ENCODE results near the gene THSD4. TPM values are rescaled to one million over a fixed set of nuclear protein-coding genes. Genes with fewer than 3 reads are reported as not detected.

THSD4 gene
- total RNA-seq, 1 experiment from 2014 or later = 65.4 TPM

DNA sequence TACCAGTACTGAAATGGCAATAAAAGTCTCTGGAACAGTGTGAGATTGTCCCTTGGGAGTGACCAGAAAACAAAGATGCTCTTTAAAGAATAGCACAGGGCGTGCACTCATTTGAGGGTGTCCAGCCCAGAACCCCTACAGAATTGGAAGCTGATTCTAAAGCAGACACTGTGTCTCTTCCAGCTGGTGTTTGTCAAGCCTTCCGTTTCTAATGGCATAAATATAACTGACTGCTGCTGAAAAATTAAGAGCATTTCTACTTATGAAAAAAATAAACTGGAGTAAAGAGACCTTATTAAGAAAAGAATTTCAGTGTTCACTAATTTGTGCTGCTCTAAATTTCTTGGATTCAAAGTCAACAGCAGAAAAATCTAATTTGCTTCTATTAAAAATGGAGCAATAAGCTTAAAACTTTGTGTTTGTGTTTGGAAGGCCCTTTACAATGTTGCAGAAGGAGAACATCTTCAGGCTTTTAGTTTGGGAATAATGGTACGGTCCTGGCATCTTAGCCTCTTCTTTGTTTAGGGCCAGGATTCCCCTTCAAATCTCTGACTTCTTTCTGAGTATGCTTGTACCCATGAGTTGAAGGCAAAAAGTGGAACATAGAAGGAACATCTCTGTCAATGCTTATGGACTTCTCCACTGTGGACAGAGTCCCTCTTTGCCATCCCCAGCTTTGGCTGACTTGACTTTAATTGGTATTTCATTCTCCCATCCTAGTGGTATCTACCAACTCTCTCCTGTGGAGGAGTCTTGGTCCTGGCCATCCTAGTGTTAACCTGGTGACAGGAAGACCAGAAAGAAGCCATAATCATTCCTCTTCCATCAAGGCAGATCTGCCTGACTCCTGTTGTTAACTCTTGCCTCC, 65.9 kb downstream of the THSD4 start:
- POLR2A ChIA-PET = no interaction called here
- DNase-seq (ENCODE audit: low read depth, low spot score) (no peak), ATAC-seq (no peak)
- CTCF ChIA-PET = no interaction called here
- Histone ChIP-seq H3K27ac (ENCODE audit: low read length) (no peak overlapping the region), H3K27me3 (ENCODE audit: control insufficient read depth, insufficient read depth, low read length) (no peaks in the 10 kb centered on the region), H3K4me1 (ENCODE audit: control insufficient read depth, insufficient read depth, low read length) (no peaks in the 10 kb centered on the region), H3K9me3 (ENCODE audit: control insufficient read depth, insufficient read depth, low read depth, low read length) (no peaks in the 10 kb centered on the region), H3K36me3 (ENCODE audit: control insufficient read depth, insufficient read depth, low read length) (no peaks in the 10 kb centered on the region), H3K4me3 (ENCODE audit: low read depth in 2 of 2, low read length in 2 of 2) (no peak overlapping the region)
- BruUV-seq (replicated peaks) = no TSS peak
- intact Hi-C loops (cut with micrococcal nuclease; ENCODE audit: unreplicated experiment) (no loop called here), in situ Hi-C loops (cut with HindIII; ENCODE audit: low pct_unique_long_range_greater_than_20kb, low sequenced_read_pairs) (no loop called here)
- TF ChIP-seq POLR2AphosphoS5 (IDR thresholded peaks at IDR 0.05; ENCODE audit: low read depth, low read length) = no peak
- TF ChIP-seq TCF7L2 (IDR thresholded peaks at IDR 0.05; ENCODE audit: low read depth, low read length) = no peak
- TF ChIP-seq, protein P1, sequence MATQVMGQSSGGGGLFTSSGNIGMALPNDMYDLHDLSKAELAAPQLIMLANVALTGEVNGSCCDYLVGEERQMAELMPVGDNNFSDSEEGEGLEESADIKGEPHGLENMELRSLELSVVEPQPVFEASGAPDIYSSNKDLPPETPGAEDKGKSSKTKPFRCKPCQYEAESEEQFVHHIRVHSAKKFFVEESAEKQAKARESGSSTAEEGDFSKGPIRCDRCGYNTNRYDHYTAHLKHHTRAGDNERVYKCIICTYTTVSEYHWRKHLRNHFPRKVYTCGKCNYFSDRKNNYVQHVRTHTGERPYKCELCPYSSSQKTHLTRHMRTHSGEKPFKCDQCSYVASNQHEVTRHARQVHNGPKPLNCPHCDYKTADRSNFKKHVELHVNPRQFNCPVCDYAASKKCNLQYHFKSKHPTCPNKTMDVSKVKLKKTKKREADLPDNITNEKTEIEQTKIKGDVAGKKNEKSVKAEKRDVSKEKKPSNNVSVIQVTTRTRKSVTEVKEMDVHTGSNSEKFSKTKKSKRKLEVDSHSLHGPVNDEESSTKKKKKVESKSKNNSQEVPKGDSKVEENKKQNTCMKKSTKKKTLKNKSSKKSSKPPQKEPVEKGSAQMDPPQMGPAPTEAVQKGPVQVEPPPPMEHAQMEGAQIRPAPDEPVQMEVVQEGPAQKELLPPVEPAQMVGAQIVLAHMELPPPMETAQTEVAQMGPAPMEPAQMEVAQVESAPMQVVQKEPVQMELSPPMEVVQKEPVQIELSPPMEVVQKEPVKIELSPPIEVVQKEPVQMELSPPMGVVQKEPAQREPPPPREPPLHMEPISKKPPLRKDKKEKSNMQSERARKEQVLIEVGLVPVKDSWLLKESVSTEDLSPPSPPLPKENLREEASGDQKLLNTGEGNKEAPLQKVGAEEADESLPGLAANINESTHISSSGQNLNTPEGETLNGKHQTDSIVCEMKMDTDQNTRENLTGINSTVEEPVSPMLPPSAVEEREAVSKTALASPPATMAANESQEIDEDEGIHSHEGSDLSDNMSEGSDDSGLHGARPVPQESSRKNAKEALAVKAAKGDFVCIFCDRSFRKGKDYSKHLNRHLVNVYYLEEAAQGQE (IDR thresholded peaks at IDR 0.05; ENCODE audit: insufficient read depth in 1 of 2, low read depth in 2 of 2, low read length in 1 of 2) = no peak
- TF ChIP-seq, protein P2, sequence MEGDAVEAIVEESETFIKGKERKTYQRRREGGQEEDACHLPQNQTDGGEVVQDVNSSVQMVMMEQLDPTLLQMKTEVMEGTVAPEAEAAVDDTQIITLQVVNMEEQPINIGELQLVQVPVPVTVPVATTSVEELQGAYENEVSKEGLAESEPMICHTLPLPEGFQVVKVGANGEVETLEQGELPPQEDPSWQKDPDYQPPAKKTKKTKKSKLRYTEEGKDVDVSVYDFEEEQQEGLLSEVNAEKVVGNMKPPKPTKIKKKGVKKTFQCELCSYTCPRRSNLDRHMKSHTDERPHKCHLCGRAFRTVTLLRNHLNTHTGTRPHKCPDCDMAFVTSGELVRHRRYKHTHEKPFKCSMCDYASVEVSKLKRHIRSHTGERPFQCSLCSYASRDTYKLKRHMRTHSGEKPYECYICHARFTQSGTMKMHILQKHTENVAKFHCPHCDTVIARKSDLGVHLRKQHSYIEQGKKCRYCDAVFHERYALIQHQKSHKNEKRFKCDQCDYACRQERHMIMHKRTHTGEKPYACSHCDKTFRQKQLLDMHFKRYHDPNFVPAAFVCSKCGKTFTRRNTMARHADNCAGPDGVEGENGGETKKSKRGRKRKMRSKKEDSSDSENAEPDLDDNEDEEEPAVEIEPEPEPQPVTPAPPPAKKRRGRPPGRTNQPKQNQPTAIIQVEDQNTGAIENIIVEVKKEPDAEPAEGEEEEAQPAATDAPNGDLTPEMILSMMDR (IDR thresholded peaks at IDR 0.05) = no peak
- TF ChIP-seq SIN3A (IDR thresholded peaks at IDR 0.05; ENCODE audit: borderline replicate concordance, insufficient read depth, low read depth, low read length) = no peak

DNA sequence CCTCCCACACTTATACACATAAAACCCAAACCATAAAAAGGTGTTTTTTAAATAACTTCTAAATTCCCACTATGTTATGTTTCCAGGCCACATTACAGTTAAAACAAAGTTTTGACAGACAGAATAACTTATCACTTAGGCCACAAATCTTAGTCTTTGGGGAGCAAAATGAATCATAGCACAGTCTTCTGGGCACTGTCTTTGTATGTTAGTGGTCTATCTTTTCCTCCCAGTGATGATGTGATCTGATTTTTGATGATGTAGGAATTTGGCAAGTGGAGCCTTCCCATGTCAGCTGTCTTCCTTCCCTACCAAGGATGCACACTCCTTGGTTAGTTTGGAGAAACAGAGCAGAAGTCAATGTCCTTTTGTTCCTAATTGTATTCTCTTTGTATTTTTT, 67.3 kb downstream of the THSD4 start:
- no peak overlapping the region for H3K27ac ChIP-seq (ENCODE audit: low read length)
- TF ChIP-seq TCF7L2 (IDR thresholded peaks at IDR 0.05; ENCODE audit: low read depth, low read length) = no peak
- TF ChIP-seq POLR2AphosphoS5 (IDR thresholded peaks at IDR 0.05; ENCODE audit: low read depth, low read length) = no peak
- TF ChIP-seq, protein P1 (IDR thresholded peaks at IDR 0.05; ENCODE audit: insufficient read depth in 1 of 2, low read depth in 2 of 2, low read length in 1 of 2) = no peak
- TF ChIP-seq, protein P2 (IDR thresholded peaks at IDR 0.05) = no peak
- no peak for TF ChIP-seq SIN3A (IDR thresholded peaks at IDR 0.05; ENCODE audit: borderline replicate concordance, insufficient read depth, low read depth, low read length)
- in situ Hi-C loops (cut with HindIII; ENCODE audit: low pct_unique_long_range_greater_than_20kb, low sequenced_read_pairs) = no loop called here
- CTCF ChIA-PET = no interaction called here
- POLR2A ChIA-PET = no interaction called here
- intact Hi-C loops (cut with micrococcal nuclease; ENCODE audit: unreplicated experiment) = no loop called here
- DNase-seq (ENCODE audit: low read depth, low spot score) = no peak
- no peaks in the 10 kb centered on the region for H3K36me3 ChIP-seq (ENCODE audit: control insufficient read depth, insufficient read depth, low read length)
- no peaks in the 10 kb centered on the region for H3K9me3 ChIP-seq (ENCODE audit: control insufficient read depth, insufficient read depth, low read depth, low read length)
- no TSS peak for BruUV-seq (replicated peaks)
- H3K4me3 ChIP-seq (ENCODE audit: low read depth in 2 of 2, low read length in 2 of 2) = no peak overlapping the region
- no peak for ATAC-seq
- no peaks in the 10 kb centered on the region for H3K27me3 ChIP-seq (ENCODE audit: control insufficient read depth, insufficient read depth, low read length)
- H3K4me1 ChIP-seq (ENCODE audit: control insufficient read depth, insufficient read depth, low read length) = no peaks in the 10 kb centered on the region
